Stimulated activated CD4-positive, alpha-beta T cell treated with anti-CD3 and anti-CD28 coated beads, Interleukin-12 subunit alpha, Interleukin-12 subunit beta, amount 100 ng/mL, for 4 hours (primary cell): ENCODE results near the gene LCE7A.

Experiments used
- DNase-seq: peaks from one replicate; pipeline ENCODE4 v3.0.0-alpha.2; 2020

Gene LCE7A

DNA sequence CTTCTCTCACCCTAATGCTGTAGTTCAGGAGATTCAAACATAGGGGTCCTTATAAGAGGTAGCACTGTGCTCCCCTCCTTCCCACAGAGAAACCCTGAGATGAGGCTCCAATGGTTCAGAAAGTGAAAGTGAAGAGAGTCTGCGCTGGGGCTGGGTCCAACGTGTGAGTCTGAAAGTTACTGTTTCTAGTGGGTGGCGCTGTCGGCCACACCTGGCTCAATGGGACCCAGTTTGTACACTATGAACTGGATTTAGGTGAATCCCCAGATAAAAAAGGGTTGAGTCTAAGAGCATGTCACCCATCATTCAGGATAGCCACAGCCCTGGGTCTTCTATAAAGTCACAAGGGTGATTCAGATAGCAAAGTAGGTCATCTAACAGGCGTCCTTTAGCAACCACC is 21.1 kb downstream of the LCE7A start:
- DNase-seq, result no peak

DNA sequence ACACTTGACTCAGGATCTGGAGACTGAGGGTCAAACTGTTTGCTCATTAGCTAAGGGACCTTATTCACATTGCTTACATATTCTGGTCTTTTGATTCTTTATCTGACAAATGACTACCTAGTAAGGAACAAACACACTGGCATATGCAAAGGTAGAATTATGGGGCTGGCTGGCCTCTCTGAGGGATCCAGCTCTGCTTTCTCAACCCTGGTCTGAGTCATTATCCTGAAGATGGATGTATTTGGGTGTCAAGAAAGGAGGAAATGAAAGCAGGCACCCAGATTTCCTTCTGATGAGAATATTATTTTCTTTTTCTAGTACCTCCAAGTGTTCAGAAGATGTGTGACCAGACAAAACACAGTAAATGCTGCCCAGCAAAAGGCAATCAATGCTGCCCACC is 24.3 kb downstream of the LCE7A start:
- no peak for DNase-seq

DNA sequence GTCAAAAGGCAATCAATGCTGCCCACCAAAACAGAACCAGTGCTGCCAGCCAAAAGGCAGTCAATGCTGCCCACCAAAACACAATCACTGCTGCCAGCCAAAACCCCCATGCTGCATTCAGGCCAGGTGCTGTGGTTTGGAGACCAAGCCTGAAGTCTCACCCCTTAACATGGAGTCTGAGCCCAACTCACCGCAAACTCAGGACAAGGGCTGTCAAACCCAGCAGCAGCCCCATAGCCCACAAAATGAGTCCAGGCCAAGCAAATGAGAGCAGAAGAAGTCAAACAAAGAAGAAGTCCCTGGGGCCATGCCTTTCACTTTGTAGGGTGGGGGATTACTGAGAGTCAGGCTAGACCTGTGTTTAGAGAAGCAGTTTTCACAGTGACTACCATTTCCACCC is 24.7 kb downstream of the LCE7A start:
- no peak for DNase-seq

DNA sequence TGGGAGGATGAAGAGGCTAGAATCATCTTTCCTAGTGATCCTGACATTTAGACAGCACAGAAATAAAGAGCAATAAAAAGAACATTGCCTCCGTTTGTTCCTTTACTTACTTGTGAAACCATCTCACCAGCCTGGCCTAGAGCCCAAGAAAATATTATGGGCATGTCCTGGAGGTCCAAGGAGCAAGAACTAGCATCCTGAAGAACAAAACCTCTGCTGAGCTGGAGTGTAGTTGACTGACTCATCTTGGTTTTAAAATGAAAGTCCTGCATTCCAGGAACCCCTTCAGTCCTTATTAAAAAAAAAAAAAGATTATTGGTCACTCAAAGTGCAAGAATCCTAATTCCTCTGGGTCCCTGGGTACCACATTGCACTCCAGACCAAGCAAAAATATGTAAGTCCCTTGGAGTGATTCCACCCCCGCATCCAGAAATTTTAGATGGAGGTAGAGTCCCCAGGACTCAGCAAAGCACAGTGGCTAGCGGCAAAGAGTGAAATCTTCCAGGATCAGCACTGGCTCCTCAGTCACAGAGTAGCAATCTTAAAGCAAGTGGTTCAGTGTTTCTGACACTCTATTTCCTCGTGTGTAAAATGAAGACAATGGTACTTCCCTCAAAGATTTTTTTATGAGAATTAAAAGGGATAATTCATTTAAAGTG is 25.3 kb downstream of the LCE7A start:
- DNase-seq, result no peak

DNA sequence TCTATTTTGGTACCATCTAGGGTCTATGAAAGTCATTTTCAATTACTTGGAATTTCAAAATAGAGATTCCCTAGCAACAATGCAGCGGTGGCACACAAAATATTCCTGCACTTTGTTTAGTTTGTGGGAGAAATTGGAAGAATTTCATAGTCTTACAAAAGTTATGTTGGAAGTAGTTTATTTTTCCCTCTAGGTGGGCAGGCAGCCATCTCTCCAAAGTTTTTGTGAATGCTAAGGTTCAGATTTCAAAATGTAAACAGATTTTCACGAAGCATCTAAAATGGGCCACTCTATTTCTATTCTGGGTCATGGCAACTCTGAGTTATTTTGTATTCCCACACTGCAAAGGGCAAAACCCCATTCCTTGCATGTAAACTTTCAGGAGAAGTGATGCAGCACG is 26.3 kb downstream of the LCE7A start:
- no peak for DNase-seq

DNA sequence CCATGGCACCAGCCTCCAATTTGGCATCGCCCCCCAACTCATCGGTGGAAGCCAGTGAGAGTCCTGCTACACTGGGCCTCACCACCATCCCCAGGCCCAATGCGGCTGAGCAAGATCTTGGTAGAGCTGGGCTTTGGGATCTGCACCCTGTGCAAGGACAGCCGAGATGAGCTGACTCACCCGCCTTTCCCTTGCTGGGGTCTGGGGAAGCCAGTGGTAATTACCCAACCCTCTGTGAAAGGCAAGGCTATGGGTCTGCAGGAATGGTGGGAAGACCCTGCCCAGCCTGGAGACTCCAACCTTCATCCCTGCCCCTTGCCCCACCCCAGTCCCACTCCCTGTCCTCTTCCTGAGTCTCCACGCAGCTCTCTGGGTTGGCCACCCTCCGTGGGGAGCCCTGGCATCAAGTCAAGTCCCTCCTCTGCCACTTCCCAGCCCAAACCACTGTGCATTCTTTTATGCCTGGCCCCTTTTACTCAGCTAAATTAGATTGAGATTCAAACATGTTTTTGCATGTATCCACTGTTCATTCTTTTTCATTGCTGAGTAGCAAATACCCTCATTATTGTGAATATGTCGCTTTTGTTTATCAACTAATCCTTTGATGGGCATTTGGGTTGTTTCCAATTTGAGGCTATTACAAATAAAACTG is 27.1 kb downstream of the LCE7A start:
- no peak for DNase-seq

DNA sequence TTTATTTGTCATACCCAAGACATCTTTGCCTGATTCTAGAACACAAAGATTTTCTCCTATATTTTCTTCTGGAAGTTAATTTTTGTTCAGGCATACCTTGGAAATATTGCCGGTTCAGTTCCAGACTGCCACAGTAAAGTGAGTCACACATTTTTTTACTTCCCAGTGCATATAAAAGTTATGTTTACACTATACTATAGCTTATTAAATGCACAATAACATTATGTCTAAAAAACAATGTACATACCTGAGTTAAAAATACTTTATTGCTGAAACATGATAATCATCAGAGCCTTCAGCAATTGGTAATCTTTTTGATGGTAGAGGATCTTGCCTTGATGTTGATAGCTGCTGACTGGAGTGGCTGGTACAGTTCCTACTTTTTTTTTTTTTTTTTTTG is 28.3 kb downstream of the LCE7A start:
- no peak for DNase-seq

DNA sequence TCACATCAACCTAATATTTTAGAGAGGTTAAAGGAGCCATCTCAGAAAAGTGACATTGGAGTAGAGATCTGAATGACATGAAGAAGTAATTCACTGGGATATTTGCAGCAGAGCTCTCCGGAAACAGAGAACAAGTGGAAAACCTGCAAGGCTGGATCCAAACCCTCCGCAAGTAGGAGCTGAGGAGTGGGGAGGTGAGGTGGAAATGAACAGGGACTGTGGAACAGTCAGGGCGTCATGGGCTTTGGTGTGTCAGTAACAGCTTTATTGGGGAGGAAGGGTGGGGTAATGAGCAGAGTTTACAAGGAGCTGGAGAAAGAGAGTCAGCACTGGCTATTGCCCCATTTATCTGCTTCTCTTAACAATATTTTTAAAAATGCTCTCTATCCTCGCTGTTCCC is 39.2 kb downstream of the LCE7A start:
- no peak for DNase-seq

DNA sequence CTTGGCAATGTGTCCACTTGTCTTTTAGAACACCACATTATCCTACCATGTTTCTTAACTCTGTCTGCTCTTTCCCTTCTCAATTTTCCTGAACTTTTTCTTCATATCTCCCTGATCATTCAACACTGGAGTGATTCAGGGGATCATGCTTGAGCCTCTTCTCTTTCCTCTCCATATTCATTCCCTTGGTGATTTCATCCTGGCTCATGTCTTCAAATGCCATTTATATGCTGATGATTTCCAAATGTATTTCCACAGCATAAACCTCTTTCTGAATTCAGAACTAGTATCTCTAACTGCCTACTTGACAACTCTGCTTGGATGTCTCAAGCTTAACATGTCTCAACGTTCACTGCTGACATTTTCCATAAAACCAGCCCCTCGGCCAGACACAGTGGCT is 40.1 kb downstream of the LCE7A start:
- DNase-seq, result no peak

DNA sequence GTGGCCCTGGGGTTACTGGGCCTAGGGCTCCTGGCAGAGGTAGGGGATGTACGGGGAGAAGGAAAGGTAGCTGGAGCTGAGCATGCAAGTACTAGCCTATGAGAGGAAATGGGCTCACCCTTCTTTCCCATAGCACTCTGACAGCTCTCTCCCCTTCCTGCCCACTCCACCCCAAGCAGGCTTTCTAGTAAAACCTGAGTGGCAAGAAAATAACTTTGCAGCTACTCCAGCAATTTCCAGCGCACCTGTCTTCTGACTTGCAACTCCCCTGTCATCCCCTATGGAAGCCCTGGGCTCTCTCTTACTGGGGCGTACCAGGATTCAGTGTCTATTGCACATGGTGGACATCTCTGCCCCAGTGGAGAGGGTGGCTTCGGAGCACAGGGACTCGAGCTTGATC is 41.8 kb downstream of the LCE7A start:
- no peak for DNase-seq

DNA sequence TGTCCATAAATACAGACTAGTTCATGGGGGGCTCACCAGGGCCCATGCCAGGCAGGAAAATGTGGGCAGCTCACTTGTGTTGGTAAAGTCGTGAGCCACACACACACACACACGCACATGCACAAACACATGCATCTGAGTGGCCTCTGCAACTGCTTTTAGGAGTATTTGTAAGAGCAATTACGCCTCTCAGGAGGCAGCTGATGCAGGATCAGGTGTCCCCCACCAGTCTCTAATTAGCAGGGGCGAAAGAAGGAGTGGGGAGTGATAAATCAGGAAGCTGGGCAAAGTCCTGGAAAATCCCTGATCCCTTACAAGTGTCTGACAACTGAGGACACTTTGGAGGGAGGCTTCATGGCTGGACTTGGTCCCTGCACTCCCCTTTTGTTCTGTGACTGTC is 42.8 kb downstream of the LCE7A start:
- no peak for DNase-seq

DNA sequence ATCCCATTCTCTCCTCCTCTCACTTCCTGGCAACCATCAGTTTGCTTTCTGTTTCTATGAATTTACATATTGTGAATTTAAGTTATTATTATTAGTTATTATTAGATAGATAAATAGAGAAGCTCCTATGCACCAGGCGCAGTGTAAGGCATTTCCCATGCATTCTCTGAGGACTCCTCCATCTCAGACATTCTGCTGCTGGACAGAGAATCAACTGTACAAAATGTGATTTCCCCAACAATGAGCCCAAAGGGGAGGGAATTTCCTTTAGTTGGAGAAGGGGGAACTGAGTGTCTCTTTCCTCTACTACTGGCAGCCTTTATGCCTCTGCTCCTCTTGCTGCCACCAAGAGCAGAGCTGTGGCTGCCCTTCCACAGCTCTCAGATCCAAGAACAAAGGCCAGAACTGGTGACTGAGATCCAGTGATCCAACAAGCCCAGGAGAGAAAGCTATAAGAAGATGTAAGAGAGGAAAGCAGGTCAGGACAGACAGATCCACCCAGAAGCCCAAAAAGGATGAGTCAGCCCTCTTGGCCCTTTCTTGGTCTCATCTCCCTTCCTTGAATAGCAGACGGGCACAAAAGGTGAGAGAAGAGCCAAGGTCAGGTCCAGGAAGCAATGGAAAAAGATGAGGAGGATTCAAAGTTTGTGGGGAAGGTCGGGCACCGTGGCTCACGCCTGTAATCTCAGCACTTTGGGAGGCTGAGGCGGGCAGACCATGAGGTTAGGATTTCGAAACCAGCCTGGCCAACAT is 45.1 kb downstream of the LCE7A start:
- no peak for DNase-seq

DNA sequence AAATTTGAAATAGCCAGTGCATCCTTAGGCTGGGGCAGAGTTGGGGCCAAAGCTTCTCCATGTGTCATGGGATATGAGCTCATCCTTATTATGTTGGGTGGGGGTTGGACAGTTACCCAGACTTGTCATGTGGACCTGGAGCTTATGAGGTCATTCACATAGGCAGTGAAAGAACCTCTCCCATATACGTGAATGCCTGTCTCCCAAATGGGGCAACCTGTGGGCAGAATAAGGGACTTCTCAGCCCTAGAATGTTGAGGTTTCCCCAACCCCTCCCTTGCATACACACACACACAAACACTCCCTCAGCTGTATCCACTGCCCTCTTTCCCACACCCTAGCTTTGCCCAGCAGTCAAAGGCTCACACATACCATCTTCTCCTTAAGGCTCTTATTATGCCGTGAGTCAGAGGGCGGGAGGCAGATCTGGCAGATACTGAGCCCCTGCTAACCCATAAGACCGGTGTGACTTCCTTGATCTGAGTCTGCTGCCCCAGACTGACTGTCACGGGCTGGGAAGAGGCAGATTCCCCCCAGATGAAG is 46.3 kb downstream of the LCE7A start:
- DNase-seq, result no peak

DNA sequence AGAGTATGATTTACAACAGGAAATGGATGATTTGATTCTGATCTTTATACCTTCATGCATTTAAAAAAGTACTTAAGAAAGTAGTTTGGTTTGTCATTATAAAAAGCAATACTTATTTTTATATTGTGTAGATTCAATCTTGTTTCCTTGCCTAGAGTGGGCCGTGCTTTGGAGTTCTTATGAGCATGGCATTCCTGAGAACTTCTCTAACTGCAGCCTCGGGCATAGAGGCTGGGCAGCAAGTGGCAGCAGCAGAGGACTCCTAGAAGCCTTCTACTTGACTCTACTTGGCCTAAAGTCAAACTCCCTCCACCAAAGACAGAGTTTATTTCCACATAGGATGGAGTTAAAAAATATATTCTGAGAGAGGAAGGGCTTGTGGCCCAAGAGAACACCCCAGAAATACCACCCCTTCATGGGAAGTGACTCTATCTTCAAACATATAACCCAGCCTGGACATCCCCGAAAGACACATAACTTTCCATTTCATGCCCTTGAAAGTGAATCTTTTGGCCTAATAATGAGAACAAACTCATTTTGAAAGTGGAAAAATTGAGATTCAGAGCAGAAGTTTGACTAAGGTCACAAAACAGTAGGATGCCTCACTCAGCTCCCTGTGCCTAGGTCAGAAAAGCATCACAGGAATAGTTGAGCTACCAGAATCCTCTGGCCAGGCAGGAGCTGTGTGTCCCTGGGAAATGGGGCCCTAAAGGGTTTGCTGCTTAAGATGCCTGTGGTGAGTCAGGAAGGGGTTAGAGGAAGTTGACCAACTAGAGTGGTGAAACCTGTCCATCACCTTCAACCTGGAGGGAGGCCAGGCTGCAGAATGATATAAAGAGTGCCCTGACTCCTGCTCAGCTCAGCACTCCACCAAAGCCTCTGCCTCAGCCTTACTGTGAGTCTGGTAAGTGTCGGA is 48.1 kb downstream of the LCE7A start, which contains the start of gene IVL:
Gene IVL, plus strand, starts transcription at position 861 of the 916 bp plus-strand sequence. CDS start 1,252 bp downstream, outside the sequence.
- no peak for DNase-seq

DNA sequence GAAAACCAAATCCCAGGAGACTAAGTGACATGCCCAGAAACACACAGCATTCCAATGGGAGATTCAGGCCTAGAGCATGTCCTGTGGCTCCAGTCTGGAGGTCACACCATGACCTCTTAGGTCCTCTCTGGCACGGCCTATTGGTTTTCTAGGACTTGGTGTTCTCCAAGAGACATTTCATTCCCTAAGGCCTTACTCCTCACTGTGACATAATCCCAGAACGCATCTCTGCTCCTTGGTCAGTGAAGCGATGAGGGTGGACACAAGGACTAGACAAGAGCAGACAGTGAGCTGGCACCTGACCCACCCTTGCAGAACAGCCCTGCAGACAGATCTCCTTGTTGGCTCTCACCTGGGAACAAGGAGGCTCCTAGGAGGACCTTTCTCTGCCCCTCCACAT is 49.4 kb downstream of the LCE7A start:
- no peak for DNase-seq
